Urothelium cell line (cell line): ENCODE results near the gene USP17L21.
"Not testable (repeated sequence)": the region's sequence is repeated elsewhere in the genome, so short reads cannot be mapped to it uniquely, and the experiment has no call there.

Experiments used
- DNase-seq: peaks from one replicate; pipeline ENCODE4 v3.0.0; 2011; ENCODE audit warnings: low spot score, mixed read lengths
- FAIRE-seq: peaks from 2 replicates; lab custom pipeline; 2011; peaks lifted over from hg19 to GRCh38; lab: Jason Lieb, UNC

Gene USP17L21

DNA sequence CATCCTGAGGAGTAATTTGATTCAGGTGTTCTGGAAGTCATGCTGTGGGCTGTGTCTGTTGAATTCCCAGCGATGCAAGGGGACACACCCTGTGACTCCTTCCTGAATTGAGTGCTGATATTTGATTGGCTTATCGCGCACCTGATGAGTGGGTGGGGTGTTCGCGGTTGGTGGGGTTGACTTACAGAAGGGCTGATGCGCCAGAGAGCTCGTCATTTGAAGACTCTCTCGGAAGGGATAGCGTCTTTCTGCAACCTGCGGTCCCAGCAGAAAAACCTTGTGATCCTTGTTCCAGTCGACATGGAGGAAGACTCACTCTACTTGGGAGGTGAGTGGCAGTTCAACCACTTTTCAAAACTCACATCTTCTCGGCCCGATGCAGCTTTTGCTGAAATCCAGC, at the start of gene USP17L21:
Gene USP17L21 (plus strand): TSS at position 301 of the 400 bp plus-strand sequence. CDS start 0 bp downstream, at position 301.
- not testable (repeated sequence) for DNase-seq, FAIRE-seq

GRCh38 chr4:9214701-9215100, 48.0 kb upstream of the USP17L21 start:
- FAIRE-seq, DNase-seq: not testable (repeated sequence)

- not testable (repeated sequence) for FAIRE-seq, DNase-seq
Measured at GRCh38 chr4:9215105-9215504, 47.6 kb upstream of the USP17L21 start, which contains the start of gene USP17L11. Gene USP17L11, plus strand, starts transcription at chr4:9215405. Its CDS starts 0 bp downstream, at chr4:9215405.

GRCh38 chr4:9219852-9220251, 42.8 kb upstream of the USP17L21 start, which contains the start of gene USP17L12:
Gene USP17L12, plus strand, starts transcription at chr4:9220152. Its CDS starts 0 bp downstream, at chr4:9220152.
- FAIRE-seq, result not testable (repeated sequence)

GRCh38 chr4:9224596-9224995, 38.1 kb upstream of the USP17L21 start, which contains the start of gene USP17L13:
Gene USP17L13, plus strand, starts transcription at chr4:9224896. Its CDS starts 0 bp downstream, at chr4:9224896.
- FAIRE-seq, DNase-seq: not testable (repeated sequence)

More at GRCh38 chr4:9219852-9220251, 42.8 kb upstream of the USP17L21 start, which contains the start of gene USP17L12:
- not testable (repeated sequence) for DNase-seq

- not testable (repeated sequence) for FAIRE-seq, DNase-seq
Measured at GRCh38 chr4:9230249-9230648, 32.4 kb upstream of the USP17L21 start.

DNA sequence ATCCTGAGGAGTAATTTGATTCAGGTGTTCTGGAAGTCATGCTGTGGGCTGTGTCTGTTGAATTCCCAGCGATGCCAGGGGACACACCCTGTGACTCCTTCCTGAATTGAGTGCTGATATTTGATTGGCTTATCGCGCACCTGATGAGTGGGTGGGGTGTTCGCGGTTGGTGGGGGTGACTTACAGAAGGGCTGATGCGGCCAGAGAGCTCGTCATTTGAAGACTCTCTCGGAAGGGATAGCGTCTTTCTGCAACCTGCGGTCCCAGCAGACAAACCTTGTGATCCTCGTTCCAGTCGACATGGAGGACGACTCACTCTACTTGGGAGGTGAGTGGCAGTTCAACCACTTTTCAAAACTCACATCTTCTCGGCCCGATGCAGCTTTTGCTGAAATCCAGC, 28.6 kb upstream of the USP17L21 start, which contains the start of gene USP17L15:
Gene USP17L15 (plus strand): TSS at position 301 of the 400 bp plus-strand sequence. CDS start 0 bp downstream, at position 301.
- DNase-seq, FAIRE-seq: not testable (repeated sequence)

GRCh38 chr4:9238461-9238860, 24.2 kb upstream of the USP17L21 start:
- not testable (repeated sequence) for DNase-seq, FAIRE-seq

- FAIRE-seq, DNase-seq: not testable (repeated sequence)
Measured at GRCh38 chr4:9243579-9243978, 19.1 kb upstream of the USP17L21 start, which contains the start of gene USP17L17. Gene USP17L17, plus strand, starts transcription at chr4:9243879. Its CDS starts 0 bp downstream, at chr4:9243879.

DNA sequence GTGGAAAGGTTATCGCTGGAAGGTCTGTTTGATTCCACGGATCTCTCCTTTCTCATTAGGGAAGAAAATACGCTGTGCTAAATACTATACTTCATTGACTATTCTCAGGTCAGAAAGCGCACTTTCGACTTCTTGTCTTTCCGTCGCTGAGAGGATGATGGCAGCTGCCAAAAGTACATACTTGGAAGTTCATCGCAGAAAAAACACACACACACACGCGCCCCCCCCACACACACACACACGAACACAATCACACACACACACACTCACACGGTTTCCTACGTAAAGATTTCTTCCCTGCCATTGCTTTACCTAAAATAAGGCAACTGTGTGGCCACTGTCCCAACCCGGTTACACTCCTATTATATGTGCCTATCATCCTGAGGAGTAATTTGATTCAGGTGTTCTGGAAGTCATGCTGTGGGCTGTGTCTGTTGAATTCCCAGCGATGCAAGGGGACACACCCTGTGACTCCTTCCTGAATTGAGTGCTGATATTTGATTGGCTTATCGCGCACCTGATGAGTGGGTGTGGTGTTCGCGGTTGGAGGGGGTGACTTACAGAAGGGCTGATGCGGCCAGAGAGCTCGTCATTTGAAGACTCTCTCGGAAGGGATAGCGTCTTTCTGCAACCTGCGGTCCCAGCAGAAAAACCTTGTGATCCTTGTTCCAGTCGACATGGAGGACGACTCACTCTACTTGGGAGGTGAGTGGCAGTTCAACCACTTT, 14.6 kb upstream of the USP17L21 start, which contains the start of gene USP17L18:
Gene USP17L18 (plus strand): TSS at position 678 of the 728 bp plus-strand sequence. CDS start 0 bp downstream, at position 678.
- FAIRE-seq, DNase-seq: not testable (repeated sequence)

DNA sequence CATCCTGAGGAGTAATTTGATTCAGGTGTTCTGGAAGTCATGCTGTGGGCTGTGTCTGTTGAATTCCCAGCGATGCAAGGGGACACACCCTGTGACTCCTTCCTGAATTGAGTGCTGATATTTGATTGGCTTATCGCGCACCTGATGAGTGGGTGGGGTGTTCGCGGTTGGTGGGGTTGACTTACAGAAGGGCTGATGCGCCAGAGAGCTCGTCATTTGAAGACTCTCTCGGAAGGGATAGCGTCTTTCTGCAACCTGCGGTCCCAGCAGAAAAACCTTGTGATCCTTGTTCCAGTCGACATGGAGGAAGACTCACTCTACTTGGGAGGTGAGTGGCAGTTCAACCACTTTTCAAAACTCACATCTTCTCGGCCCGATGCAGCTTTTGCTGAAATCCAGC, 9.6 kb upstream of the USP17L21 start, which contains the start of gene USP17L19:
Gene USP17L19 (plus strand): TSS at position 301 of the 400 bp plus-strand sequence. CDS start 0 bp downstream, at position 301.
- not testable (repeated sequence) for DNase-seq, FAIRE-seq

- not testable (repeated sequence) for DNase-seq, FAIRE-seq
Measured at GRCh38 chr4:9257824-9258223, 4.8 kb upstream of the USP17L21 start, which contains the start of gene USP17L20. Gene USP17L20, plus strand, starts transcription at chr4:9258124. Its CDS starts 0 bp downstream, at chr4:9258124.

DNA sequence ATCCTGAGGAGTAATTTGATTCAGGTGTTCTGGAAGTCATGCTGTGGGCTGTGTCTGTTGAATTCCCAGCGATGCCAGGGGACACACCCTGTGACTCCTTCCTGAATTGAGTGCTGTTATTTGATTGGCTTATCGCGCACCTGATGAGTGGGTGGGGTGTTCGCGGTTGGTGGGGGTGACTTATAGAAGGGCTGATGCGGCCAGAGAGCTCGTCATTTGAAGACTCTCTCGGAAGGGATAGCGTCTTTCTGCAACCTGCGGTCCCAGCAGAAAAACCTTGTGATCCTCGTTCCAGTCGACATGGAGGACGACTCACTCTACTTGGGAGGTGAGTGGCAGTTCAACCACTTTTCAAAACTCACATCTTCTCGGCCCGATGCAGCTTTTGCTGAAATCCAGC, 4.6 kb downstream of the USP17L21 start, which contains the start of gene USP17L22:
Gene USP17L22 (plus strand): TSS at position 301 of the 400 bp plus-strand sequence. CDS start 0 bp downstream, at position 301.
- not testable (repeated sequence) for FAIRE-seq

DNA sequence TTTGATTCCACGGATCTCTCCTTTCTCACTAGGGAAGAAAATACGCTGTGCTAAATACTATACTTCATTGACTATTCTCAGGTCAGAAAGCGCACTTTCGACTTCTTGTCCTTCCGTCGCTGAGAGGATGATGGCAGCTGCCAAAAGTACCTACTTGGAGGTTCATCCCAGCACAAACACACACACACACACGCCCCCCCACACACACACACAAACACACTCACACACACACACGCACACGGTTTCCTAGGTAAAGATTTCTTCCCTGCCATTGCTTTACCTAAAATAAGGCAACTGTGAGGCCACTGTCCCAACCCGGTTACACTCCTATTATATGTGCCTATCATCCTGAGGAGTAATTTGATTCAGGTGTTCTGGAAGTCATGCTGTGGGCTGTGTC, 9.0 kb downstream of the USP17L21 start:
- not testable (repeated sequence) for DNase-seq, FAIRE-seq

More for the DNA sequence above, 4.6 kb downstream of the USP17L21 start, which contains the start of gene USP17L22:
- not testable (repeated sequence) for DNase-seq
